Measurements from ENCODE around the gene COL5A1.
A peak's percentile ranks its signal among the peaks of the same experiment; 100 is the strongest.
"Not testable (repeated sequence)": the region's sequence is repeated elsewhere in the genome, so short reads cannot be mapped to it uniquely, and the experiment has no call there.

Gene COL5A1

DNA sequence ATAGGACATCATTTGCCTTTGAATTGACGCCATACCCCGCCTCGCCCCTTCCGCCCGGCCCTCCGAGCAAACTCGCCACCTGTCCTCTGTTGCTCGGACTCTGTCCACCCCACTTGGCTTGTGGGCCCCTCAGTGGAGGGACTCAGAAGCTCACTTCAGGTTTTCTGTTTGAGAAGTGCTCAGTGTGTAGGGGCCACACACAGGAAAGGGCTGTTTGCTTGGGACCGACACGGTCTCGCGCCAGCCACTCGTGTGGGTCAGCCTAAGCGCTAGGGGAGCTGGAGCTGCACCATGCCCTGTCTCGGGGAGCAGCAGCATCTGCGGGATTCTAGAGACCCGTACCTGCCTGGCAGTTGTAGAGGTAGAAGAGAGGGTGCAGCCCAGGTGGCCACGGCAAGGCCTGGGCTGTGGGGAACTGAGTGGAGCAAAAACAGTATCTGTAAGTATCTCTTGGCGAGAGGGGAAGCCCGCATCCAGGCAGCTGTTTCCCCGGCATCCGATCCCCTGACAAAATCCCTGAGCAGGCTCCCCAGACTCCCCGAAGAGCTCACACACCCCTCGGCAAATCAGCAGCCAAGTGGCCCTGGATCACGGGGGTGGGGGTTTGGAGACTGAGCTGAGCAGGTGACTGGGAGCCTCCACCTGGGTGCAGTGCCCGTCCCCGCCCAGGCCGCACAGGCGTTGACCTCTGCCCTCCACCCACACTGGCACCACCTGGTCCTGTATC is 52.2 kb downstream of the COL5A1 start:
- no peak for DNase-seq

DNA sequence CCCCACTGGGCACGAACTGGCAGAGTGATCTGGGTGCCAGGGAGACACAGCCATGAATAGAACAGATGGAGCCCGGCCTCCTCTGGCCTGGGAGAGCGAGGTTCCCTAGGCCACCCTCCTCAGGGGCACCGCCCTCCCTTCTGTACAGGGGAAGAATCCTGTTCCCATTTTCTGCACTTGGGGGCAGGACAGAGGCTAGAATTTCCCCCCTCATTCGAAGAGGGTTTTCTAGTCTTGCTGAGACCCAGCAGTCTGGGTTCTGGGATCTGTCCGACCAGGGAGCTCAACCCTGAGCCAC is 52.7 kb downstream of the COL5A1 start:
- DNase-seq, result no peak

DNA sequence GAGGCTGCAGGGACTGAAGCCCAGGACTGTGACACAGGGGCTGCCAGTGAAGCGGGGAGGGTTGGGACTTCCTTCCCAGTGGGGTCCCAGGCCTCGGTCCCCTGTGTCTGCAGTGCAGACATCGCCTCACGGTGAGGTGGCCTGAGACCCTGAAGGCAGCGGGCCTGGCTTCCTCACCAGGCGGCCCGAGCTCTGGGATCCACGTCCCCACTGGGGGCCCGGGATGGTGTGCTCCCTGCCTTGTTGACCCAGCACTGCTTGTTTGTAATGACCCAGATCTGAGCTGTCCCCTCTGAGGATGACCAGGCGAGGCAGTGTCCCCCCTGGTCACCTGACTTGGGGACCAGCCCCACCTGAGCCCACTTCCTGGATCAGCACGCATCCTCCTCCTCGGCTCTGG is 53.1 kb downstream of the COL5A1 start:
- DNase-seq, result no peak

DNA sequence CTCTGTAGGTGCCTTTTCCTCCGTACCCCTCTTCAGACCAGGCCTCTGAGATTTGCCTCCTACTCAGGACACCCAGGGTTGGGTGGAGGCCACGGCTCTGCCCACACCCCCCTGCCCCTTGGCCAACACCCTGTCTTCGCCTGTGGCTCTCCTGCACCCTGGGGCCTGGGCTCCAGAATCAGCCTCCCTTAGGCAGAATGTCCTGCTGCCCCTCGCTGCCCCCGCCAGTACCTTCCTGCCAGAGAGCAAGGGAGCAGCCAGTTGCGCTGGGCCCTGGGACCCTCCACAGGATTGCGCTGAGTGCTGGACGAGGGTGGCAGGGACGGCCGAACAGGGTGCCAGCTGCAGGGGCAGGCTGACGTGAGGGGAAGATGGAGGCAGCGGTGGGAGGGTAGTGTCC is 53.5 kb downstream of the COL5A1 start:
- DNase-seq, result no peak

DNA sequence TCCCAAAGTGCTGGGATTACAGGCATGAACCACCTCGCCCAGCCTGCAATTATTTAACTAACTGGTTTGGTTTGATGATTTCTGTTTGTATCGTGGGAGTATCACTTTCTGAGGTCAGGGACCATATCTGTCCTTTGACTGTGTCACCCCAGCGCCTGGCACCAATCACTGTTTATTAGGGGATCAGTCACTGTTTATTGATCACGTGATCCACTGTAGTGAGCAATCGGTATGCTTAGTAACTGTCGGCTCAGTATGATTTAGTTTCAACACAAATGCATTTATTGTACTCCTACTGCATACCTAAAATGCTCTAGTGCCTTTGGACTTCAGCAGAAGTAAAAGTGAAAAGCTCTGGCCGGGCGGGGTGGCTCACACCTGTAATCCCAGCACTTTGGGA is 54.8 kb downstream of the COL5A1 start:
- no peak for DNase-seq

DNA sequence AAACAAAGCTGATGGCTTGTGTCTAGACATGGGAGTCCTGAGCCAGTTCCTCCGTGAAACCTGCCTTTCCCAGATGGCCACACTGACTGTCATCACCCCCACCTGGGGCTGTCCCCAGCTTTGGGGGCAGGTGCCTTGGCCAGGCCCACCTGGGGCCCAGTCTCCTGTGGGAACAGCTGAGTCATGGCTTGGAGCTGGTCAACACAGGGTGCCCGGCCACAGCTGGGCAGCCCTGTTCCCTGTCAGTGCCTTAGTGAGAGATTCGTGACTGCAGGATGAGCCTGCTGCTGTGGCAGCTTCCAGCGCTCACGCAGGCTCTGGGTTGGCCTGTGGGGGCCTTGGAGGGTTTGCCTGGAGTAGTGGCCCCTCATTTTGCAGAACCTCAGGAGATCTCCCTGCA is 56.5 kb downstream of the COL5A1 start:
- no peak for DNase-seq

DNA sequence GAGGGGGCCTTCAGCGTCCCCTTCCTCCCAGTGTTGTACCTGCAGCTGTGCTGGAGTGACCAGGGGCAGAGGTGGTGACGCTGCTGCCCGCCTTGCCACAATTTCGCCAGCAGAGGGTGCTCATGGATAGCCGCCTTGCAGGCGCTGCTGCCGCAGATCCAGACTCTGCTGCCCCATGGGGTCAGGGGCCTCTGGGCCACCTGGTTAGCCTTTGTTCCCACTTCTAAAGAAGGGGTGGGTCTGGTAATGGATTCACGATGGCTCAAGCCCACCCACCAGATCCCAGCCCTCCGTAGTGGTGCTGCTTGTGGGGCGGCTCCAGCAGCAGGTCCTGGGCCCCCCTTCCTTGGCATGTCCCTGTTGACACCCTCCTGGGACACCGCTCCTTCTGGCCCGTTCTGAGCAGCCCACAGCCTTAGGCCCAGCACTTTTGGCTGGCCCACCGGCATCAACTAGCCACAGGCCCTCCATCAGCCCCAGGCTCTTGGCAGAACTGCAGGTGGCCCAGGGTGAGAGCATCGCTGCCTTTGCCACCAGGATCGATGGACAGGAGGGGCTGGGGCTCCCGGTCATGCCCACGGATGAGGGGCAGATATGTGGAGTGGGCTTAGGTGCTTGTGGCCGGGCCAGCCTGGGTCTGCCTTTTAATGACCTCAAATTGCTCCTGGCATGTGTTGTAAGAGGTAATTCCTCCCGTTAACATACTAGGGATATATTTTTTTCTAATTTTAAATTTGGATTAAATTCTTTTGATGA is 57.2 kb downstream of the COL5A1 start:
- no peak for DNase-seq

DNA sequence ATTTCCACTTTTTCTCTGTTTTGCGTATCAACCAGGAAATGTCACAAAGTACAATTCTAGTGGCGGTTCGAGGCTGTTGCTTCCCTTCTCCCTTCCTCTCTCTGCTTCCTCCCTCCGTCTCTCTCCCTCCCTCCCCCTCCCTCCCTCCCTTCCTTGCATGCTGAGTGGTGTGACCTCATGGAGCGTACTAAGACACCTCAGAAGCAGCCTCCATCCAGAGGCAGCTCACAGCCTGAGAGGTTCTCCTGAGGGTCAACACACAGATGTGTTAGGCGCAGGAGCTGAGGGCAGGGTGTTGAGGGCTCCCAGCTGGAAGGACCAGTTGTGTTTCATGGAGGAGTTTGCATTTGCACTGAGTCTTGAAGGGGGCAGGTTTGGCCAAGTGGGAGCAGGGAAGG is 57.7 kb downstream of the COL5A1 start:
- DNase-seq, result no peak

DNA sequence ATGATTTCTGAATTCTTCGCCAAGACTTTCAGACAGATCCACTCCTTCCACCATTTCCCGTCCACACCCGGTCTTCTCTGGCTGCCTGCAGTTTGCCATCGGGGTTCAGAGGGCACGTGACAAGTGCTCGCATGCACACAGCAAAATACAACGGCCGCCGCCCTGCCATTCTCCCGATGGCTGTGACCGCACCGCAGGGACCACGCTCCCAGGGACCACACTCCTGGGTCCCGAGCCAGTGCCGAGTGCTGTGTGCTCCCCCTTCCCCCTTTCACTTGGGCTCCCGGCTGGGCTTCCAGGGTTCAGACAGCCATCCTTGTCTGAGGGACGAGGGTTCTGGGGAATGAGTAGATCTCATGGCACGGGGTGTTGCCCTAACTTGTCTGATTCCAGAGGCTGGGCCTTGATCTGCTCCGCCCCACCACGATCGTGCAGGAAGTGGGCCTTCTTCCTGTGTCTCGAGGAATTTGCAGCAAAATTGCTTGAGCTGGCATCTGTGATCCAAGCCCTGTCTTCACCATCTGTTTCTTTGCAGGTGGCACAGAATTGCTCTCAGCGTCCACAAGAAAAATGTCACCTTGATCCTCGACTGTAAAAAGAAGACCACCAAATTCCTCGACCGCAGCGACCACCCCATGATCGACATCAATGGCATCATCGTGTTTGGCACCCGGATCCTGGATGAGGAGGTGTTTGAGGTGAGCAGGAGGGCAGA is 59.2 kb downstream of the COL5A1 start:
- no peak for DNase-seq

DNA sequence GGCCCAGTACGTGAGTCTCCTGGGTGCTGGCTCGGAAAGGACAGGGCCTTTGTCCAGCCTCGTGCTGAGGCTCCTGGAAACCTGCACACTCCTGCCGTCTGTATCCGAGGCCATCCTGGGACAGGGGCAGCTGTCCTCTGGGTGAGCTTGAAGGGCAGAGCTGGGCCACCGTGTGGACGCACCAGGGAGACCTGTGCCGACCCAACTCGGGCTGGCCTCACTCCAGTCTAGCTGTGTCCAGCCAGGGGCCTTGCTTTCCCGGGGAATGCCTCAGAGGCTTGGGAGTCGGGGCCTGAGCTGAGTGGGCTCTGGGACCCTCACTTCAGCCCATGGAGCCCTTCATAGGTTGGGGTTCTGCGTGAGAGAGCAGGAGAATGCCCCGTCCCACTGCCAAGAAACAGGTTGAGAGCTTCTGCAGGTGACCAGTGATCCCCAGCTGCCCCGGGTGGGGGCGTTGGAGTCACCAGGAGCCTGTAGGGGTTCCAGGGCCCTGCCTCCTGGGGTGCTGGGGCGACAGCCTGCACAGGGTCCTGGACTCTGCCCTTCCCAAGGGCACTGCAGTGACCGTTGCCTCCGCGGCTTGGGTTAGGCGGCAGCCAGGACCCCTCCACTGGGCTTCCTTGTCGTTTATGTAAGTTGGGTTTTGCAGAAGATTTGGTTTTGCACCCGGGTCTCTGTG is 60.1 kb downstream of the COL5A1 start:
- DNase-seq, result no peak

DNA sequence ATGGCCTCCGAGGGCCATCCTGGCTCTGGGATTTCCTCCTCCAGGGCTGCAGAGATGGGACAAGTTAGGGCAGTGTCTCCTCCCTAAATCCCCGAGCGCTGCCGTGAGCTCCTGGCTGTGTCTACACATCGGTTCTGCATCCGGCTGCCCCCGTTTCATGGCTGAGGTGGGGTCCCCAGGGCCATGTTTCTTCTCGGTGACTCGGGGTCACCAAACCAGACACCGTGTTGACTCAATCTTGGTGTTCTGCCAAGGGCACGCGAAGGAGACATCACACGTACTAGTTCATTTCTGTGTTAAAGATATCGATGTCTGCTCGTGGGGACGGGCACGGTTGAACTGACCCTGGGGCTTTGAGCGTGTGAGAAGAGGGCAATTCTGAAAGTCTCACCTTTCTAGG is 60.7 kb downstream of the COL5A1 start:
- DNase-seq, result no peak

DNA sequence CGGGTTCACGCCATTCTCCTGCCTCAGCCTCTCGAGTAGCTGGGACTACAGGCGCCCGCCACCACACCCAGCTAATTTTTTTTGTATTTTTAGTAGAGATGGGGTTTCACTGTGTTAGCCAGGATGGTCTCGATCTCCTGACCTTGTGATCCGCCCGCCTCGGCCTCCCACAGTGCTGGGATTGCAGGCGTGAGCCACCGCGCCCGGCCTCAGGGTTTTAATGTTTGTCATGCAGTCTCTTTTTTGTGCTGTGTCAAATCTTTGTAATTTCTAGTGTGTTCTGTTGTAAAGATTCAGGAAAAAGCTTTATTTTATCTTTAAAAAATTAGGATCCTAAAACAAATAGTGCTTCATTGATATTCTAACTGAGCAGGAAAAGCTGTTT is 62.1 kb downstream of the COL5A1 start:
- not testable (repeated sequence) for DNase-seq

DNA sequence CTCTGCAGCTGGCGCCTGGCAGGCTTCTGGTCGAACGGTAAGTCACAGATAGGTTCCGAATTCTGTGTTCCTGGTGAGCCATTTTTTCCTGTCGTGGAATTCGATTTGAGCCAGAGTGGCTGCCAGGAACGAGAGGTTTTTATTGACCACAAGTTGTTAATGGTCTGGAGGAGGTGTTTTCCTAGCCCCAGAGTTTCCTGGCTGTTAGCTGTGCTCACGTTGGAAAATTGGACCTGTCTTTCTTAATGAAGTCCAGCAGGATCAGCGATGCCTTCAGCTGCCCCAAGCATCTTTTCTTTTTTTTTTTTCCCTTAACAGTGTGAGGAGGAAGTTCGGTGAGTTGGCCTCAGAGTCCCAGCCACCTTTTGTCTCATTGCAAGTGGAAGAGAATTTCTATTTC is 62.9 kb downstream of the COL5A1 start:
- DNase-seq, result no peak

DNA sequence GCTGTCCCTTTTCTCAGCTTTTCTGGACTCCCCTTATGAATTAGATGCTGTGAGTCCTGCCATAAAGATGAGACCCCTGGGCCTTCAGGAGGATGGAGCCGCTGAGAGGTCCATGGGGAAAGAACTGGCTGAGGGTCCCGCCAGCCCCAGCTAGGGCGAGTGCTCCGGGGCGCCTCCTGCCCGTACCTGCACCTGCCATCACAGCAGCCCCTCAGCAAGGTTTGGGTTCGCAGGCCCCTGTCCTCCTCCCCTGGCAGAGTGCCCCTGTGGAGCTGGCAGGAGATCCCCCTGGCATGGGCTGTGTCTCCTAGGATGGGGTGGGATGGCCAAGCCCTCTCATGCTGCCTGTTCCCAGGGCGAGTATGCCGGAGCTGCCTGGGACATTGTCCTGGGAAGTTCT is 64.2 kb downstream of the COL5A1 start:
- DNase-seq, result no peak

DNA sequence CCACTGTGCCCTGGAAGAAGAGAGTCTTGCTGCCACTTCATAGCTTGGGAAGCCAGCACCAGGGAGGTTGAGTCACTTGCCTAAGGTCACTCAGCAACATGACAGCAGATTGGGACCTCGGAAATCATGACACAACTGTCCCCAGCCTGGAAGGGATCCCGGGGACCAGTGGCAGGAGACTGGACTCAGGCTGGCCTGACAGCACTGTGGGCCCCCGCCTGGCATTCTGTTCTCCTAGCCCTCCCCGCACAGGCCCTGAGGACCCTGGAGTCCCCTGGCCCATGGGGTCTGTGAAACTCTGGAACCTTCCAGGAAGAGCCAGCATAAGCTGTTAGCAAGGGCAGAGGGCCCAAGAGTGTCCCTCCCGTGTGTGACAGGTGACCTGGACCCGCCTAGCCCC is 64.9 kb downstream of the COL5A1 start:
- DNase-seq, result no peak

DNA sequence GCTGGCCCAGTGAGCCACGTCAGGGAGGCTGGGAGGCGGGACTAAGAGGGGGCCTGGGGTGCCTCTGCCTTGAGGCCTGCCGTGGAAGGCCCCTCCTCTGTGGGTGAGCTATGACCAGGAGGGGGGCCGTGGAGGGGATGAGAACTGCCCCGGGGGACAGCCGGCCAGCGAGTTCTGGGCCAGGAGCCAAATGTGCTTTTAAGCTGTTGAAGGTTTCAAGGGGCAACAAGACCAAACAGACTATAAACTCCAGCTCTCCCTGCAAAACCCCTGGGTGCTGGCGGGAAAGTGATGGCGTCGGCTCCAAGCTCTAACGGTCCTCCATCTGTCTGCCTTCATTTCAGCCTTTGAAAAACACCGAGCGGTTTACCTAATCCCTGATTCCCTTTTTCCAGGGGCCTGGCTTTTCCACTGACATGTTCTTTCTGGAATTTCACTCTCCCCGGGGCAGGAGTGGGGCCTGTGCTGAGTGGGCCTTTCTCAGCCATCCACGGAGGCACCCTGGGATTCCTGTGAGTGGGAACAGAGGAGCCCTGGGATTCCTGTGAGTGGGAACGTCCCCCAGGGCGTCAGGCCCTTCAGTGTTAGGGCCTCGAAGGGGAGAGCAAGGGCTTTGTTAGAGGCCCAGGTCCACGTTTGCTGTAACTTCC is 65.6 kb downstream of the COL5A1 start:
- DNase-seq, result peak; percentile 90

DNA sequence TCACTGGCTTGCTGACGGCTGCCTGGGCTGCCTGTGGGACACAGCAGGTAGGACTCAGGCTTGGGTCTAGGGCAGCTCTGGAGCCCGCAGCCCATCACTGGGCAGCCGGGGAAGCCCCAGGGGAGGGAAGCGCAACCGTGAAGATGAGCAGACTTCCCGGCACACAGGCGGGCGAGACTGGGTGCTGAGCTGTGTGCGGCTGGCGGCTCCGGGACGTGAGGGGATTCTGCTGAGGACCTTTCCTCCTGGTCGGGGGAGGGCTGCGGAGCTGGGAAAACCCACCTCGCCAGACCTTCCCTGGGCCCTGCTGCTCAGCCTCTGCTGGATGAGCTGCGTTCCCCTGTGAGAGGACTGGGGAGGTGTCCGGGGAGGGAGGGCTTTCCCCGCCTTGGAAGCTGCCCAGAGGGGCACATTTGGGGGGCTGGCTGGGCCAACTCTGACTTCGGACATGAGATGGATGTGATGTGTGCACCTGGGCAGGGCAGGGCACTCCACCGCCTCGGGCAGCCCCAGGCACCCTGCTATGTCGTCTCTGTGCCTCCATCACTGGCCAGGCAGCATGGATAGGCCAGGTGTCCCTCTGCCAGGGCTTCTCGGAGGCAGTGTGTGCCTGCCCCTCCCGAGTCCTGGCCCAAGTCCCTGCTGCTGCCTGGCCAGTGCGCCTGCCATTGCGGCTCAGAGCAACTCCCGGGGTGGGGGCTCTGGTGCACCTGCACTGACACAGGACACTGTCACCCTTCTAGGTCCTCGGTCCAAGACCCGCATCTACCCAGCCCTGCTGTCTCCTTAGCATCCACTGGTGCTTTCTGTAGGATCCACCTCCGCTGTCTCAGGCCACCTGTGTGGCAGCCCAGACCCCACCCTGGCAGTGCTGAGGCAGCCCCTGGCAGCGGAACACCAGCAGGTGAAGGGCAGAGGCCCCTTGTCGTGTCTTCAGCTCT is 66.4 kb downstream of the COL5A1 start:
- no peak for DNase-seq

DNA sequence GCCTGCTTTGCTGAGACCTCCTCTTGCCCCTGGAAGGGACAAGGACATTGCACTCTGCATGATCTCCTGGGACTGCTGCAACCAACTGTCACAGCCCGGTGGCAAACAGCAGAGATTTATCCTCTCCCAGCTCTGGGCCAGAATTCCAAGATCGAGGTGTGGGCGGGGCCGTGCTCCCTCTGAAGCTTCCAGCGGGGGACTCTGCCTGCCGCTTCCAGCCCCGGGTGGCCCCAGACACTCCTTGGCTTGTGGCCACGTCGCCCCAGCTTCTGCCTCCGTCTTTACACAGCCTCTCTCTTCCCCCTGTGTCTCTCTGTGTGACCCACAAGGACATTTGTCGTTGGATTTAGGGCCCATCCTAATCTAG is 67.1 kb downstream of the COL5A1 start:
- no peak for DNase-seq

DNA sequence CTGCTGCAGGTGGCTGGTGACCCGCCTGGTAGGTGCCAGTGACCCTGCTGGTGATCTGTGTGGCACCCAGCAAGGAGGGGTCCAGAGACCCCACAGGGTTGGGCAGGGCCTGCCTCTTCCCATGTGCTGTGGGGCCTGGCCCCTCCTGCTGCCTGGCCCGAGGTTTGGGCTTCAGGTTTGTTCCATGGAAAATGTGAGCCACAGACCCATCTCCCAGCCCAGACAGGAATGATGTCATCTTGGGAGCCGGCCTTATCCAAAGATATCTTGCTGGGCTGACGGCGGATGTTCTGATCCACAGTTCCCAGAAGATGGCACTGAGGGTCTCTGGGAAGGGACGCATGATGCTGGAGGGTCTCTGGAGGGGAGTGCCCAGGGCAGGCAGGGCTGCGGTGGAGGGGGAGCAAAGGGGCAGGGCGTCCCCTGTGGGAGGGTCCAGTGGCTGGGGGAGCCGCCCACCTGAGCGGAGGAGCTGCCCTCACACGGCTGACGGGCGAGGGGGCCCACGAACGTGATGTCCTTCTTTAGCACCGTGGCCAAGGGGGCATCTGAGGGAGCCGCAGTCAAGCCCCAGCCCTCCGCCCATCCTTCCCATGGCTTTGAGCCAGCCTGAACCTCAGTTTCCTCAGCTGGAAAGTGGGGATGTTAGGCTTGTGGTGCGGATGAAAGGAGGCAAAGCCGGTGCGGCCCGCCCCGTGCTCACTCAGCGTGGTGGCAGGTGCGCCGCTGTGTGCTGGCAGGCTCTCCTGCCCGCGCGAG is 68.1 kb downstream of the COL5A1 start:
- DNase-seq, result peak; percentile 29

DNA sequence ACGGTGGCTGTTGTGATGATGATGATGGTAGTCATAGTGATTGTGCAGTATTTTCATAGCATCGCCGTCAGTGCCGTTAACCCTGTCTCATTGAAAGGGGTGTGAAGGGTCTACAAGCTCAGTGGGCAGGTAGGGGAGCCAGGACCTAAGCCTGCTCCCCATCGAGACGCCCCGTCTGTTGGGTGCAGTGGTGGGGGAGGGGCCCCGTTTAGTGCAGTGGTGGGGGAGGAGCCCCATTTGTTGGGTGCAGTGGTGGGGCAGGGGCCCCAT is 68.6 kb downstream of the COL5A1 start:
- DNase-seq, result no peak

DNA sequence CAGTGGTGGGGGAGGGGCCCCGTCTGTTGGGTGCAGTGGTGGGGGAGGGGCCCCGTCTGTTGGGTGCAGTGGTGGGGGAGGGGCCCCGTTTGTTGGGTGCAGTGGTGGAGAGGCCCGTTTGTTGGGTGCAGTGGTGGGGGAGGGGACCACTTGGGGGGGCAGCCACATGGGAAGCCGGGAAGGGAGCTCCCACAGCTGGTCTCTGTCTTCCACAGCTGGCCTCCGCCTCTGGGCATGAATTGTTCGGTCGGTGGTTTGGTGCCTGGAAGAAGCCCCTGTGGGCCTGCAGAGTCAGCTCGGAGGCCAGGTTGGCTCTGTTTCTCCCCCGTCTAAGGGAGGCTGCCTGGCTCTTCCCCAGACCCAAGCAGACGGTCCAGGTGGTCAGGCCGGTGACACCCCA is 69.3 kb downstream of the COL5A1 start:
- DNase-seq, result no peak

DNA sequence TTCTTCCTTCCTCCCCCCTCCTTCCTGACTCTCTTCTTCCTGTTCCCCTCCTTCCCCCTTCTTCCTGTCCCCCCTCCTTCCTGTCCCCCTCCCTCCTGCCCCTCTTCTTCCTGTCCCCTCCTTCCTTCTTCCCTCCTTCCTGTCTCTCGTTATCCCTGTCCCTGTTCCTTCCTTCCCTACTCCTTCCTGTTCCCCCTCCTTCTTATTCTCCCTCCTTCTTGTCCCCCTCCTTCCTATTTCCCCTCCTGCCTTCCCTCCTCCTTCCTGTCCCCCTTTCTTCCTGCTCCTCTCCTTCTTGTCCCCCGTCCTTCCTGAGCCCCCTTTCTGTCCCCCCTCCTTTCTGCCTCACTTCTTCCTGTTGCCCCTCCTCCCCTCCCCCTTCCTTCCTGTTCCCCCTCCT is 70.6 kb downstream of the COL5A1 start:
- no peak for DNase-seq
